ENCODE measurements around the gene RAB3D. TPM values are rescaled to one million over a fixed set of nuclear protein-coding genes. Genes with fewer than 3 reads are reported as not detected.

RAB3D gene
- total RNA-seq, 1 experiment from 2014 or later, result 35.0 TPM

DNA sequence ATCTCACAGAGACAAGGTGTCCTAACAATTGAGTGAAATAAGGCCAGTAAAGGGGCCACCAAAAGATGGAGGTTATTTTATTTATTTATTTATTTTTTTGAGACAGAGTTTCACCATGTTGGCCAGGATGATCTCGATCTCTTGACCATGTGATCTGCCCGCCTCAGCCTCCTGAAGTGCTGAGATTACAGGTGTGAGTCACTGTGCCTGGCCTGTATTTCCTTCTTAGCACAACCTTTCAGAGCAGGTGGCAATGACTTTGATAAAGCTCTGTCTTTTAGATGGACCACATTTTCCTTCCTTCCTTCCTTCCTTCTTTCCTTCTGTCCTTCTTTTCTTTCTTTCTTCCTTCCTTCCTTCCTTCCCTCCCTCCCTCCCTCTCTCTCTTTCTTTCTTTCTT lies 66.2 kb downstream of the RAB3D start:
- DNase-seq, result no peak
- Histone ChIP-seq H3K36me3 (ENCODE audit: low read depth) (no peaks in the 10 kb centered on the region), H3K27ac (no peak overlapping the region), H3K9me2 (ENCODE audit: insufficient read depth) (no peaks in the 10 kb centered on the region), H3K27me3 (ENCODE audit: insufficient read depth, low read depth) (no peaks in the 10 kb centered on the region), H2AFZ (no peak overlapping the region), H3K4me2 (no peak overlapping the region), H3K9me3 (ENCODE audit: insufficient read depth, low read depth) (no peaks in the 10 kb centered on the region), H3K79me2 (ENCODE audit: low read depth) (no peaks in the 10 kb centered on the region), H3K4me3 (no peak overlapping the region), H3K4me1 (replicated peaks; ENCODE audit: insufficient read depth) (0 out of 2 replicates have a peak, but pooled peaks cover 6% of the 10 kb centered on the region), H3F3A (ENCODE audit: insufficient read depth, low read depth) (peaks cover 13% of the 10 kb centered on the region; the same call in 1 of the 2 replicates), H4K20me1 (ENCODE audit: insufficient read depth) (no peaks in the 10 kb centered on the region)
- intact Hi-C loops (cut with micrococcal nuclease; ENCODE audit: unreplicated experiment), result no loop called here
- no TSS peak for BruUV-seq (replicated peaks)
- no peak for TF ChIP-seq EZH2 (IDR thresholded peaks at IDR 0.05; ENCODE audit: low read depth)
- TF ChIP-seq, protein P1, sequence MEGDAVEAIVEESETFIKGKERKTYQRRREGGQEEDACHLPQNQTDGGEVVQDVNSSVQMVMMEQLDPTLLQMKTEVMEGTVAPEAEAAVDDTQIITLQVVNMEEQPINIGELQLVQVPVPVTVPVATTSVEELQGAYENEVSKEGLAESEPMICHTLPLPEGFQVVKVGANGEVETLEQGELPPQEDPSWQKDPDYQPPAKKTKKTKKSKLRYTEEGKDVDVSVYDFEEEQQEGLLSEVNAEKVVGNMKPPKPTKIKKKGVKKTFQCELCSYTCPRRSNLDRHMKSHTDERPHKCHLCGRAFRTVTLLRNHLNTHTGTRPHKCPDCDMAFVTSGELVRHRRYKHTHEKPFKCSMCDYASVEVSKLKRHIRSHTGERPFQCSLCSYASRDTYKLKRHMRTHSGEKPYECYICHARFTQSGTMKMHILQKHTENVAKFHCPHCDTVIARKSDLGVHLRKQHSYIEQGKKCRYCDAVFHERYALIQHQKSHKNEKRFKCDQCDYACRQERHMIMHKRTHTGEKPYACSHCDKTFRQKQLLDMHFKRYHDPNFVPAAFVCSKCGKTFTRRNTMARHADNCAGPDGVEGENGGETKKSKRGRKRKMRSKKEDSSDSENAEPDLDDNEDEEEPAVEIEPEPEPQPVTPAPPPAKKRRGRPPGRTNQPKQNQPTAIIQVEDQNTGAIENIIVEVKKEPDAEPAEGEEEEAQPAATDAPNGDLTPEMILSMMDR (conservative IDR thresholded peaks at IDR 0.05), result no peak
- POLR2A ChIA-PET (ENCODE audit: unreplicated experiment), result no interaction called here
- CTCF ChIA-PET, result no interaction called here

Other genes with a start within 250 kb of the RAB3D start
- gene SPC24, start 183.9 kb downstream of the RAB3D start, total RNA-seq (2021), result 50.9 and 59.2 TPM in 2 replicates
- gene KANK2, start 142.1 kb downstream of the RAB3D start, total RNA-seq (2021), result 32.9 and 39.4 TPM in 2 replicates
- not detected in 2 replicates for gene ANGPTL8, start 100.0 kb downstream of the RAB3D start, total RNA-seq (2021)
- 32.5 and 68.9 TPM in 2 replicates for gene DOCK6, start 77.1 kb downstream of the RAB3D start, total RNA-seq (2021)
- not detected in 2 replicates for gene TSPAN16, start 43.5 kb downstream of the RAB3D start, total RNA-seq (2021)
- gene TMEM205, start 6.6 kb upstream of the RAB3D start, total RNA-seq (2021), result 80.3 and 90.6 TPM in 2 replicates
- gene CCDC159, start 6.9 kb upstream of the RAB3D start, total RNA-seq (2021), result 9.4 and 13.7 TPM in 2 replicates
- gene PLPPR2, start 15.8 kb upstream of the RAB3D start, total RNA-seq (2021), result 25.2 and 30.4 TPM in 2 replicates
- gene SWSAP1, start 35.0 kb upstream of the RAB3D start, total RNA-seq (2021), result 4.6 and 4.8 TPM in 2 replicates
- 7.3 and 10.0 TPM in 2 replicates for gene EPOR, start 44.7 kb upstream of the RAB3D start, total RNA-seq (2021)
- gene RGL3, start 79.7 kb upstream of the RAB3D start, total RNA-seq (2021), result 100 and 125 TPM in 2 replicates
- gene ODAD3, start 95.5 kb upstream of the RAB3D start, total RNA-seq (2021), result 0.15 and 0.39 TPM in 2 replicates
- 410 and 412 TPM in 2 replicates for gene PRKCSH, start 96.0 kb upstream of the RAB3D start, total RNA-seq (2021)
- gene ELAVL3, start 141.4 kb upstream of the RAB3D start, total RNA-seq (2021), result not detected in 2 replicates
- 13.4 and 13.8 TPM in 2 replicates for gene ZNF653, start 166.2 kb upstream of the RAB3D start, total RNA-seq (2021)
- gene ECSIT, start 189.5 kb upstream of the RAB3D start, total RNA-seq (2021), result 42.4 and 43.0 TPM in 2 replicates
- gene CNN1, start 199.2 kb upstream of the RAB3D start, total RNA-seq (2021), result 0.44 TPM in 1 of 2 replicates, not detected in the other
- gene ELOF1, start 219.6 kb upstream of the RAB3D start, total RNA-seq (2021), result 65.5 and 68.7 TPM in 2 replicates
- gene ACP5, start 238.0 kb upstream of the RAB3D start, total RNA-seq (2021), result 3.5 and 6.6 TPM in 2 replicates